Natural killer cell (primary cell): ENCODE results near the gene ASCC3. TPM values are rescaled to one million over a fixed set of nuclear protein-coding genes. Genes with fewer than 3 reads are reported as not detected.

ENCODE experiments used
- ATAC-seq, 3 donors: fragments of 150-1000 bp in 2 of 3; fragments of 200-7000 bp in 1 of 3; cut with Tn5 transposase; 1 replicate in 1 of 3; 2 replicates in 2 of 3; pipeline ENCODE4 v1.10.0; 2021; ENCODE audit warnings: mild to moderate bottlenecking in 2 of 3, moderate library complexity in 2 of 3
- DNase-seq, 2 donors: peaks; one replicate each; pipeline versions ENCODE4 v3.0.0 to v3.0.0-alpha.2; 2013 to 2021; ENCODE audit warnings: mixed read lengths in 1 of 2
- H3K27ac ChIP-seq: one replicate; pipeline ENCODE4 v1.5.1; 2013; ENCODE audit warnings: mild to moderate bottlenecking, low read length
- H3K27me3 ChIP-seq: one replicate; pipeline ENCODE4 v1.6.1; 2013; ENCODE audit warnings: low read length; ENCODE audit not compliant: control insufficient read depth, insufficient read depth
- H3K36me3 ChIP-seq: one replicate; pipeline ENCODE4 v1.6.1; 2013; ENCODE audit warnings: low read length; ENCODE audit not compliant: control insufficient read depth, insufficient read depth
- H3K4me1 ChIP-seq: one replicate; pipeline ENCODE4 v1.6.1; 2013; ENCODE audit warnings: low read length; ENCODE audit not compliant: control insufficient read depth, insufficient read depth
- H3K4me3 ChIP-seq: one replicate; pipeline ENCODE4 v1.5.1; 2013; ENCODE audit warnings: low read length
- H3K9me3 ChIP-seq: one replicate; pipeline ENCODE4 v1.6.1; 2013; ENCODE audit warnings: low read length; ENCODE audit not compliant: control insufficient read depth, insufficient read depth
- H3K27ac Mint-ChIP-seq, 2 donors: one replicate each; pipeline ENCODE4 v1.8.0; 2022; ENCODE audit warnings: mild to moderate bottlenecking in 2 of 2, mixed read lengths in 2 of 2, moderate library complexity in 1 of 2
- H3K27me3 Mint-ChIP-seq, 2 donors: one replicate each; pipeline ENCODE4 v1.8.0; 2022; ENCODE audit warnings: low read depth in 2 of 2, mixed read lengths in 2 of 2
- H3K36me3 Mint-ChIP-seq: one replicate; pipeline ENCODE4 v1.8.0; 2022; ENCODE audit warnings: mixed read lengths
- H3K4me1 Mint-ChIP-seq, 2 donors: one replicate each; pipeline ENCODE4 v1.8.0; 2022; ENCODE audit warnings: mixed read lengths in 2 of 2
- H3K4me3 Mint-ChIP-seq: one replicate; pipeline ENCODE4 v1.8.0; 2022; ENCODE audit warnings: mild to moderate bottlenecking, moderate library complexity, mixed read lengths
- H3K9me3 Mint-ChIP-seq, 2 donors: one replicate each; pipeline ENCODE4 v1.8.0; 2022; ENCODE audit warnings: mixed read lengths in 2 of 2
- WGBS: methylation state at CpG from one replicate; pipeline ENCODE4 v1.1.7; 2013; ENCODE audit warnings: missing lambda C conversion rate; ENCODE audit not compliant: insufficient coverage; 5-methylcytosine and 5-hydroxymethylcytosine counted together
- intact Hi-C: fragments of 100-400 bp; cut with micrococcal nuclease; formaldehyde crosslinking; loops from one replicate; pipeline ENCODE4 v1.14.2; 2022
- total RNA-seq, 4 donors: library from RNA; stranded (reverse); fragments of 120-200 nt in 1 of 4; gene quantifications; one replicate each; pipeline versions ENCODE4 v1.2.3 to v1.2.4, GENCODE V29; 2013 to 2022
- TF ChIP-seq, protein P1 (sequence below): fragments of 200-600 bp; IDR thresholded peaks from one replicate; pipeline ENCODE4 v1.8.0; 2022; ENCODE audit warnings: antibody characterized with exemption

The ASCC3 gene
- total RNA-seq, 3 donors from 2014 or later (not counting 1 experiment from before 2014, with no cell fraction given) = 42.3 to 50.0 (median 44.1) TPM

DNA sequence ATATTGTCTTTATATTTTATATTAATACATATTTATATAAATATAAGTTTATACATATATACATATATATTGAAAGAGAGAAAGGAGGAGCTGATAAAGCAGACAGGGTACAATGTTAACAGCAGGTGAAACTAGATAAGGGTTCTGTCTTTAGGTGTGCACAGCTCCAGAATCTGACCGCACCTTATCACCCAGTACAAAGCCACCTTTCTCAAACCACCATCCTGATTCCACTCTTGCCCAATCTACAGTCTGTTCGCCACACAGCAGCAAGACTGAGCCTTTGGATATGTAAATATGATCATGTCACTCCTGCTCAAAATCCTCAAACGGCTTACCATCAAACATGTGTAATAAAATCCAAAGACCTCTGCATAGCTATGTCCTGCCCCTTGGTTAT lies 34.7 kb upstream of the ASCC3 start:
- no peak for ATAC-seq
- Mint-ChIP-seq H3K27ac (no peak overlapping the region), H3K27me3 (peaks cover 0 to 16% of the 10 kb centered on the region in 2 donors), H3K9me3 (peaks cover 0 to 9% of the 10 kb centered on the region in 2 donors), H3K36me3 (peaks cover 8% of the 10 kb centered on the region), H3K4me1 (no peaks in the 10 kb centered on the region), H3K4me3 (no peak overlapping the region)
- WGBS = 93% methylated on average over 3 of the region's 3 CpGs
- H3K27me3 ChIP-seq = peaks cover 4% of the 10 kb centered on the region
- no peaks in the 10 kb centered on the region for H3K36me3 ChIP-seq
- no peak overlapping the region for H3K27ac ChIP-seq
- no peak overlapping the region for H3K4me3 ChIP-seq
- TF ChIP-seq, protein P1, sequence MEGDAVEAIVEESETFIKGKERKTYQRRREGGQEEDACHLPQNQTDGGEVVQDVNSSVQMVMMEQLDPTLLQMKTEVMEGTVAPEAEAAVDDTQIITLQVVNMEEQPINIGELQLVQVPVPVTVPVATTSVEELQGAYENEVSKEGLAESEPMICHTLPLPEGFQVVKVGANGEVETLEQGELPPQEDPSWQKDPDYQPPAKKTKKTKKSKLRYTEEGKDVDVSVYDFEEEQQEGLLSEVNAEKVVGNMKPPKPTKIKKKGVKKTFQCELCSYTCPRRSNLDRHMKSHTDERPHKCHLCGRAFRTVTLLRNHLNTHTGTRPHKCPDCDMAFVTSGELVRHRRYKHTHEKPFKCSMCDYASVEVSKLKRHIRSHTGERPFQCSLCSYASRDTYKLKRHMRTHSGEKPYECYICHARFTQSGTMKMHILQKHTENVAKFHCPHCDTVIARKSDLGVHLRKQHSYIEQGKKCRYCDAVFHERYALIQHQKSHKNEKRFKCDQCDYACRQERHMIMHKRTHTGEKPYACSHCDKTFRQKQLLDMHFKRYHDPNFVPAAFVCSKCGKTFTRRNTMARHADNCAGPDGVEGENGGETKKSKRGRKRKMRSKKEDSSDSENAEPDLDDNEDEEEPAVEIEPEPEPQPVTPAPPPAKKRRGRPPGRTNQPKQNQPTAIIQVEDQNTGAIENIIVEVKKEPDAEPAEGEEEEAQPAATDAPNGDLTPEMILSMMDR = no peak
- no peaks in the 10 kb centered on the region for H3K9me3 ChIP-seq
- no peak for DNase-seq
- H3K4me1 ChIP-seq = no peaks in the 10 kb centered on the region
- intact Hi-C loops = no loop called here

DNA sequence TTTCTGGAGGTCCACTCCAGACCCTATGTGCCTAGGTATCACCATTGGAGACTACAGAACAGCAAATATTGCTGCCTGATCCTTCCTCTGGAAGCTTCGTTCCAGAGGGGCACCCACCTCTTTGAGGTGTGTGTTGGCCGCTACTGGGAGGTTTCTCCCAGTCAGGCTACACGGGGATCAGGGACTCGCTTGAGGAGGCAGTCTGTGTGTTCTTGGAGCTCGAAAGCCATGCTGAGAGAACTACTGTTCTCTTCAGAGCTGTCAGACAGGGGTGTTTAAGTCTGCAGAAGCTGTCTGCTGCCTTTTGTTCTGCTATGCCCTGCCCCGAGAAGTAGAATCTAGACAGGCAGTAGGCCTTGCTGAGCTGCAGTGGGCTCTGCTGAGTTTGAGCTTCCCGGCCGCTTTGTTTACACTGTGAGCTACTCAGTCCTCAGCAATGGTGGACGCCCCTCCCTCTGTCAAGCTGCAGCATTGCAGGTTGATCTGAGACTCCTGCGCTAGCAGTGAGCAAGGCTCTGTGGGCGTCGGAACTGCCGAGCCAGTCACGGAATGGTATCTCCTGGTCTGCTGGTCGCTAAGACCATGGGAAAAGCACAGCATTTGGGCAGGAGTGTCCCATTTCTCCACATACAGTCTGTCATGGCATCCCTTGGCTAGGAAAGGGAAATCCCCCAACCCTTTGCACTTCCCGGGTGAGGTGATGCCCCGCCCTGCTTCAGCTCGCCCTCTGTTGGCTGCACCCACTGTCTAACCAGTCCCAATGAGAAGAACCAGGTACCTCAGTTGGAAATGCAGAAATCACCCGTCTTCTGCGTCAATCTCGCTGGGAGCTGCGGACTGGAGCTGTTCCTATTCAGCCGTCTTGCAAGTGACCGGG lies 32.5 kb upstream of the ASCC3 start:
- H3K36me3 Mint-ChIP-seq = peaks cover 8% of the 10 kb centered on the region
- TF ChIP-seq, protein P1 = no peak
- Histone ChIP-seq H3K27ac (no peak overlapping the region), H3K9me3 (no peaks in the 10 kb centered on the region), H3K4me3 (no peak overlapping the region), H3K36me3 (no peaks in the 10 kb centered on the region), H3K27me3 (peaks cover 4% of the 10 kb centered on the region), H3K4me1 (no peaks in the 10 kb centered on the region)
- intact Hi-C loops = no loop called here
- H3K4me3 Mint-ChIP-seq = no peak overlapping the region
- peaks cover 0 to 8% of the 10 kb centered on the region in 2 donors for H3K27me3 Mint-ChIP-seq
- no peak overlapping the region for H3K27ac Mint-ChIP-seq
- peaks cover 0 to 9% of the 10 kb centered on the region in 2 donors for H3K9me3 Mint-ChIP-seq
- ATAC-seq = no peak
- 84% methylated on average over 24 of the region's 24 CpGs for WGBS
- no peaks in the 10 kb centered on the region for H3K4me1 Mint-ChIP-seq
- DNase-seq = peak in 1 of 2 donors; percentile 24

DNA sequence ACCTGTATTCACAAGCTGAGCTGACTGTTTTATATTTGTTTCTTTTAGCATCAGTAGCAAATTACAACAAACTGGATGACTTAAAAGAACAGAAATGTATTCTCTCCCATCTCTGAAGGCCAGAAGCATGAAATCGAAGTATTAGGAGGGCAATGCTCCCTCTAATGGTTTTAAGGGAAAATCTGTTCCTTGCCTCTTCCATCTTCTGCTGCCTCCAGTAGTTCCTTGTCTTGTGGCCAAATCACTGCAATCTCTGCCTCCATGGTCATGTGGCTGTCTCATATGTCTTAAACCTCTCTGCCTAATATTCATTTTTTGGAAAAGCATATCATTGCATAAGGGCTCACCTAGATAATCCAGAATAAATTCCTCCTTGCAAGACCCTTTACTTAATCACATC lies 25.2 kb upstream of the ASCC3 start:
- peaks cover 0 to 2% of the 10 kb centered on the region in 2 donors for H3K9me3 Mint-ChIP-seq
- H3K4me1 Mint-ChIP-seq = no peaks in the 10 kb centered on the region
- DNase-seq = no peak
- no peak overlapping the region for H3K27ac Mint-ChIP-seq
- no peak overlapping the region for H3K27ac ChIP-seq
- TF ChIP-seq, protein P1 = no peak
- no peaks in the 10 kb centered on the region for H3K27me3 ChIP-seq
- no peaks in the 10 kb centered on the region for H3K36me3 ChIP-seq
- H3K36me3 Mint-ChIP-seq = no peaks in the 10 kb centered on the region
- ATAC-seq = no peak
- H3K27me3 Mint-ChIP-seq = peaks cover 7% of the 10 kb centered on the region in 2 donors
- 60% methylated on average over 1 of the region's 1 CpG for WGBS
- H3K4me1 ChIP-seq = no peaks in the 10 kb centered on the region
- no peaks in the 10 kb centered on the region for H3K9me3 ChIP-seq
- no peak overlapping the region for H3K4me3 Mint-ChIP-seq
- no peak overlapping the region for H3K4me3 ChIP-seq
- intact Hi-C loops = no loop called here
